ENCODE data around the gene ADAD1.

DNA sequence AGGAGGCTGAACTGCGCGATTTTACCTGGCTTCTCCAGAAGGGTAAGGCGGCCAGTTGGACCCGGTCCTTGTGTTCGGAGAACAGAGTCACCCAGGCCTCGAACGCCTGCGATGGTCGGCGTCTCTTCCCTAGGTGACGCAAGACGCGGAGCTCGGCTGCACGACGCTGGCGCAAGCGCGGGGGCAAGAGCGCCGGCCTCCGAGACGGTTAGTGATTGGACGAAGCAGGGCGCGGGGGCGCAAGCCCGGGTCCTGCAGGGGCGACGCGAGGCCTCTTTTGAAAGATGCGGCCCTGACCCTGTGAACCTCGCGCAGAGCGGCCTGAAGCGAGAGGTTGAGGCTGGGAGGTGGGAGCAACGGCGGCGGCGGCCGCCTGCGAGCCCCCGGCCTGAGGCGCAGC is 428 bp downstream of the ADAD1 start:
- TF ChIP-seq, protein P1, sequence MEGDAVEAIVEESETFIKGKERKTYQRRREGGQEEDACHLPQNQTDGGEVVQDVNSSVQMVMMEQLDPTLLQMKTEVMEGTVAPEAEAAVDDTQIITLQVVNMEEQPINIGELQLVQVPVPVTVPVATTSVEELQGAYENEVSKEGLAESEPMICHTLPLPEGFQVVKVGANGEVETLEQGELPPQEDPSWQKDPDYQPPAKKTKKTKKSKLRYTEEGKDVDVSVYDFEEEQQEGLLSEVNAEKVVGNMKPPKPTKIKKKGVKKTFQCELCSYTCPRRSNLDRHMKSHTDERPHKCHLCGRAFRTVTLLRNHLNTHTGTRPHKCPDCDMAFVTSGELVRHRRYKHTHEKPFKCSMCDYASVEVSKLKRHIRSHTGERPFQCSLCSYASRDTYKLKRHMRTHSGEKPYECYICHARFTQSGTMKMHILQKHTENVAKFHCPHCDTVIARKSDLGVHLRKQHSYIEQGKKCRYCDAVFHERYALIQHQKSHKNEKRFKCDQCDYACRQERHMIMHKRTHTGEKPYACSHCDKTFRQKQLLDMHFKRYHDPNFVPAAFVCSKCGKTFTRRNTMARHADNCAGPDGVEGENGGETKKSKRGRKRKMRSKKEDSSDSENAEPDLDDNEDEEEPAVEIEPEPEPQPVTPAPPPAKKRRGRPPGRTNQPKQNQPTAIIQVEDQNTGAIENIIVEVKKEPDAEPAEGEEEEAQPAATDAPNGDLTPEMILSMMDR (IDR thresholded peaks at IDR 0.05): no peak
- TF ChIP-seq POLR2A (IDR thresholded peaks at IDR 0.05): no peak

Data from thyroid gland (tissue), 4 donors.